ENCODE results near the gene ADIPOQ. TPM values are rescaled to one million over a fixed set of nuclear protein-coding genes. Genes with fewer than 3 reads are reported as not detected.
"Not testable (repeated sequence)": the region's sequence is repeated elsewhere in the genome, so short reads cannot be mapped to it uniquely, and the experiment has no call there.

ADIPOQ gene
- total and polyA plus RNA-seq, 4 donors, result 0.02 TPM; not detected in 3

GRCh38 chr3:186884868-186885267 lies 42.4 kb downstream of the ADIPOQ start:
- not testable (repeated sequence) for H3K9me3 ChIP-seq (ENCODE audit: control insufficient read depth in 4 of 4, low read length in 3 of 4); H3K27me3 ChIP-seq (ENCODE audit: control insufficient read depth in 4 of 4, insufficient read depth in 4 of 4, low read length in 3 of 4); H3K27ac ChIP-seq (ENCODE audit: low read depth in 1 of 2, low read length in 2 of 2); H3K4me1 ChIP-seq (ENCODE audit: control insufficient read depth in 4 of 4, insufficient read depth in 4 of 4, low read length in 3 of 4); H3K9ac ChIP-seq (ENCODE audit: low read depth in 1 of 2, low read length in 2 of 2); H3K4me3 ChIP-seq (ENCODE audit: low read depth in 1 of 3, low read length in 3 of 3); H3K36me3 ChIP-seq (ENCODE audit: control insufficient read depth in 4 of 4, insufficient read depth in 3 of 4, low read depth in 1 of 4, low read length in 3 of 4); DNase-seq (ENCODE audit: low spot score)
- 96% methylated on average over 28 of the region's 29 CpGs for WGBS

GRCh38 chr3:186886202-186886981 lies 43.9 kb downstream of the ADIPOQ start:
- no peak for DNase-seq (ENCODE audit: low spot score)

GRCh38 chr3:186887507-186887938 lies 45.0 kb downstream of the ADIPOQ start:
- 93% methylated on average over 2 of the region's 5 CpGs for WGBS
- H3K27ac ChIP-seq (ENCODE audit: low read depth in 1 of 2, low read length in 2 of 2); H3K9ac ChIP-seq (ENCODE audit: low read depth in 1 of 2, low read length in 2 of 2); H3K36me3 ChIP-seq (ENCODE audit: control insufficient read depth in 4 of 4, insufficient read depth in 3 of 4, low read depth in 1 of 4, low read length in 3 of 4); H3K4me1 ChIP-seq (ENCODE audit: control insufficient read depth in 4 of 4, insufficient read depth in 4 of 4, low read length in 3 of 4); DNase-seq (ENCODE audit: low spot score); H3K27me3 ChIP-seq (ENCODE audit: control insufficient read depth in 4 of 4, insufficient read depth in 4 of 4, low read length in 3 of 4); H3K4me3 ChIP-seq (ENCODE audit: low read depth in 1 of 3, low read length in 3 of 3); H3K9me3 ChIP-seq (ENCODE audit: control insufficient read depth in 4 of 4, low read length in 3 of 4): not testable (repeated sequence)

More at GRCh38 chr3:186886202-186886981, 43.9 kb downstream of the ADIPOQ start:
- TF ChIP-seq RAD21 (IDR thresholded peaks at IDR 0.05) (no peak), GABPA (IDR thresholded peaks at IDR 0.05 in 1 of 2, conservative IDR thresholded peaks at IDR 0.05 in 1 of 2) (no peak), HNF4G (IDR thresholded peaks at IDR 0.05) (no peak), REST (IDR thresholded peaks at IDR 0.05) (no peak)
- Histone ChIP-seq H3K9ac (ENCODE audit: low read depth in 1 of 2, low read length in 2 of 2) (no peak overlapping the region), H3K9me3 (ENCODE audit: control insufficient read depth in 4 of 4, low read length in 3 of 4) (no peaks in the 10 kb centered on the region), H3K27me3 (ENCODE audit: control insufficient read depth in 4 of 4, insufficient read depth in 4 of 4, low read length in 3 of 4) (no peaks in the 10 kb centered on the region), H3K4me3 (ENCODE audit: low read depth in 1 of 3, low read length in 3 of 3) (no peak overlapping the region), H3K27ac (ENCODE audit: low read depth in 1 of 2, low read length in 2 of 2) (no peak overlapping the region), H3K36me3 (ENCODE audit: control insufficient read depth in 4 of 4, insufficient read depth in 3 of 4, low read depth in 1 of 4, low read length in 3 of 4) (no peaks in the 10 kb centered on the region), H3K4me1 (ENCODE audit: control insufficient read depth in 4 of 4, insufficient read depth in 4 of 4, low read length in 3 of 4) (no peaks in the 10 kb centered on the region)
- 94% methylated on average over 5 of the region's 5 CpGs for WGBS

- 63% methylated on average over 6 of the region's 6 CpGs for WGBS
- no peak overlapping the region for H3K9ac ChIP-seq (ENCODE audit: low read depth in 1 of 2, low read length in 2 of 2)
- peak; percentile 42 for DNase-seq (ENCODE audit: low spot score)
Observed at GRCh38 chr3:186888569-186888968, 46.1 kb downstream of the ADIPOQ start.

More at GRCh38 chr3:186888569-186888968, 46.1 kb downstream of the ADIPOQ start:
- no peaks in the 10 kb centered on the region for H3K36me3 ChIP-seq (ENCODE audit: control insufficient read depth in 4 of 4, insufficient read depth in 3 of 4, low read depth in 1 of 4, low read length in 3 of 4)
- no peak for TF ChIP-seq NR2F2 (IDR thresholded peaks at IDR 0.05)
- no peak for TF ChIP-seq JUND (IDR thresholded peaks at IDR 0.05)
- no peak for TF ChIP-seq GABPA (IDR thresholded peaks at IDR 0.05 in 1 of 2, conservative IDR thresholded peaks at IDR 0.05 in 1 of 2)
- no peak for TF ChIP-seq RXRA (IDR thresholded peaks at IDR 0.05)
- TF ChIP-seq FOXA2 (IDR thresholded peaks at IDR 0.05), result no peak
- no peak for TF ChIP-seq CTCF (IDR thresholded peaks at IDR 0.05; ENCODE audit: low read depth, low read length, missing input control)
- no peak for TF ChIP-seq REST (IDR thresholded peaks at IDR 0.05)
- TF ChIP-seq MAX (IDR thresholded peaks at IDR 0.05), result no peak
- H3K27me3 ChIP-seq (ENCODE audit: control insufficient read depth in 4 of 4, insufficient read depth in 4 of 4, low read length in 3 of 4), result no peaks in the 10 kb centered on the region
- no peaks in the 10 kb centered on the region for H3K9me3 ChIP-seq (ENCODE audit: control insufficient read depth in 4 of 4, low read length in 3 of 4)
- H3K4me1 ChIP-seq (ENCODE audit: control insufficient read depth in 4 of 4, insufficient read depth in 4 of 4, low read length in 3 of 4), result no peaks in the 10 kb centered on the region
- H3K27ac ChIP-seq (ENCODE audit: low read depth in 1 of 2, low read length in 2 of 2), result no peak overlapping the region
- no peak overlapping the region for H3K4me3 ChIP-seq (ENCODE audit: low read depth in 1 of 3, low read length in 3 of 3)

Measured in liver (tissue), 9 donors.